GM21529 (cell line): Measurements from ENCODE around the gene STRIP2.
"Not testable (repeated sequence)": the region's sequence is repeated elsewhere in the genome, so short reads cannot be mapped to it uniquely, and the experiment has no call there.

Experiments
- ATAC-seq: cut with Tn5 transposase; IDR thresholded peaks from one replicate; pipeline ENCODE4 v1.9.1; 2021; ENCODE audit not compliant: unreplicated experiment

Gene STRIP2

DNA sequence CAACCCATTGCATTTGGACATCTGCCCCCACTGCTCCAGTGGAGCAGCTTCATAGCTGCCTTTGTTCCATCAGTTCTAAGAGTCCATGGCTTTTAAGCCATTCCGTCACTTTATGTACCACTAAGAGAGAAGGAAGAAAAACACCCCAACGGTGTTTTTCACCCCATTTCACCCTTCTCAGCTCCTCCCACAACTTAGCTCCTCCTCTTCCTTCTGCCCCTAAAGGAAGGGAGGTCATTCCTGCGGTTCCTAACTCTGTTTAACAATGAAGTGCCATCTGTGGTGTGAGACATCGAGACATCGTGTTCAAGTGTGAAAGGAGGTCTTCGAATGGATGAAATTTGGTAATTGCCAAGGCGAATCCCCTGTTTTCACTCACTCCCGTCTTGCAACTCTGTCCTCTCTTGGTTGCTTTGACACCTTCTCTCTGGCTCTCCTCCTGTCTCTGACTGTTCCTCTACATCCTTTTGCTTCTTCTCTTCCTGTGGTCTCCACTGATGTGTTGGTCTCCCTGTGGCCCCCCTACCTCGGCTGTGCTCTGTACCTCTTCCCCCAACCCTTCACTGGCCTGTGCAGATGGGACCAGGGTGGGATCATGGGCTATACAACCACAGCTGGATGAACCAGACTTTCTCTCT, 91.1 kb downstream of the STRIP2 start:
- no peak for ATAC-seq

DNA sequence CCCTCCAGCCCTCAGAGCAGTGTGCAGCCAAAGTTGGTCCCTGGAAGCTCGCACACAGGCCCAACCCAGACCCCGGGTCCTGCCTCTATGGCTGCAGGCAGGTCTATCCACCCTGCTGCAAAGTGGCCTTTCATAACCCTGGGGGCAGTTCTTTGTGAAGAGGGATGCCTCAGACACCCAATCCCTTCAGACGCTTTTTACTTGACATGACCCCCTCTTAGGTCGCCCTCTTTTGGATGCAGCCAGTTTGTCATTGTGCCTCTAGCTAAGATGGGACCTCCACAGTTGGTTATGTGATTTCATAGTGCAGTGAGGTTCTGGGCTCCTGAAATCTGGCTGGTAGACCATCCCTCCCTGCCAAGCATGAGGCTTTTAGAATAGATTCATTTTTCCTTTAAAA, 95.4 kb downstream of the STRIP2 start:
- ATAC-seq, result no peak

DNA sequence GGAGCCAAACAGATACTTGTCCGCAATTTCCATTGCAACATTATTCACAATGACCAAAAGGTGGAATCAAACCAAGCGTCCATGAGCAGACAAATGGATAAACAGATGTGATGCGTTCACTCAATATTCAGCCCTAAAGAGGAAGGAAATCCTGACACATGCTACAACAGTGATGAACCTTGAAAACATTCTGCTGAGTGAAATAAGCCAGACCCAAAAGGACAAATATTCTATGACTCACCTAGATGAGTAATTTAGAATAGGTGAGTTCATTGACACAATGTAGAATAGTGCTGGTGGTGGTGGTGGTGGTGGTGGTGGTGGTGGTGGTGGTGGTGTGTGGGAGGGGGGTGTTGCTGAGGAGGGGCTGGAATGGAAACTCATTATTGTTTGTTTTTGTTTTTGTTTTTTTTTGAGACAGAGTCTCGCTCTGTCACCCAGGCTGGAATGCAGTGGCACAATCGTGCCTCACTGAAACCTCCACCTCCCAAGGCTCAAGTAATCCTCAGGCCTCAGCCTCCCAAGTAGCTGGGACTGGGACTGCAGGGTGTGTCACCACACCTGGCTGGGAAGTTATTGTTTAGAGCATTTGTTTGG, 96.7 kb downstream of the STRIP2 start:
- no peak for ATAC-seq

DNA sequence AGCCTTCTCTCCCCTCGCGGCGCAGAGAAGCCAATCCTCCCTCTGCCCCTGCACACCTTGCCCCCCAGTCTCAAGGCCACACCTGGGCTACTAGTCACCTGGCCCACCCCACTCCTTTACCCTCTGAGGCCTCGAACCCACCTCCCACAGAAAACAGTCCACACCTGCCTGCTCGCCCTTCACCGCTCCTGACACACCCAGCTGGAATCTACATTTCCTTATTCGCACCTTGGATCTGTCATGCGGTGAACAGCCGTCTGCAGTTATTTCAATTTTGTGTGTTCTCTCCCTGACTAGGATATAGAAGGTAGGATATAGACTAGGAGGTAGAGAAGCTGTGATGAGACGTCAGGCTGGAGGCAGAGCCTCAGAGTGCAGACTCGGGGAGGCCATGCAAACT, 97.5 kb downstream of the STRIP2 start:
- no peak for ATAC-seq

DNA sequence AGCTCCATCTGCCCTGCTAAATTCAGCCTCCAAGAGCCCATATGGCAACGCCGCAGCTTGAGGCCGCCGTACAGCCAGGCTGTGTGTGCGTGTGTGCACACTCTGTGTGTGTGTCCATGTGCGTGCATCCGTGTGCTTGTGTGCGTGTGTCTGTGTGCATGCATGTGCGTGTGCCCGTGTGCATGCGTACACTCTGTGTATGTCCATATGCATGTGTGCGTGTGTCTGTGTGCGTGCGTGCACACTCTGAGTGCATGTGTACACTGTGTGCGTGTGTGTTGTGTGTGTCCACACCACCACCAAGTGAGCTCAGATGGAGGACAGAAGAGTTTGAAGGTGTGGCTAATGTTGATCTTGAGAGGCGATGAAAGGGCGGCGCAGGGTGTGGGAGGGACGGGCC, 98.1 kb downstream of the STRIP2 start:
- ATAC-seq, result no peak

DNA sequence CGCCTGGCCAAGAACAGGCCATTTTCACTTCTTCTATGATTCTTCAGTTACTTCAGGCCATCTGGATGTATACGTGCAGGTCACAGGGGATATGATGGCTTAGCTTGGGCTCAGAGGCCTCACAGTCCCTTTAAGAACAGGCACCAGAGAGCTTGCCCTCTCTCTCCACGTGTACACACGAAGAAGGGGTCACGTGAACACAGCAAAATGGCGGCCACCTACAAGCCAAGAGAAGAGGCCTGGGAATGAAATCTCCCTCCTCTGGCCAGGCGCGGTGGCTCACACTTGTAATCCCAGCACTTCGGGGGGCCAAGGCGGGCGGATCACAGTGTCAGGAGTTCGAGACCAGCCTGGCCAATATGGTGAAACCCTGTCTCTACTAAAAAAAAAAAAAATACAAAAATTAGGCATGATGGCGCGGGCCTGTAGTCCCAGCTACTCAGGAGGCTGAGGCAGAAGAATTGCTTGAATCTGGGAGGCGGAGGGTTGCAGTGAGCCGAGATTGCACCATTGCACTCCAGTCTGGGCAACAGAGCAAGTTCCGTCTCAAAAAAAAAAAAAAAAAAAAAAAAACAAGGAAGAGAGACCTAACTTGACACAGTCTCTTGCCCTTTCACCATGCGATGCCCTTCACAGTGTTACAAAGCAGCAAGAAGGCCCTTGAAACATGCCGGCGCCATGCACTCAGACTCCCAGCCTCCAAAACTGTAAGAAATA, 100.5 kb downstream of the STRIP2 start:
- ATAC-seq, result not testable (repeated sequence)

DNA sequence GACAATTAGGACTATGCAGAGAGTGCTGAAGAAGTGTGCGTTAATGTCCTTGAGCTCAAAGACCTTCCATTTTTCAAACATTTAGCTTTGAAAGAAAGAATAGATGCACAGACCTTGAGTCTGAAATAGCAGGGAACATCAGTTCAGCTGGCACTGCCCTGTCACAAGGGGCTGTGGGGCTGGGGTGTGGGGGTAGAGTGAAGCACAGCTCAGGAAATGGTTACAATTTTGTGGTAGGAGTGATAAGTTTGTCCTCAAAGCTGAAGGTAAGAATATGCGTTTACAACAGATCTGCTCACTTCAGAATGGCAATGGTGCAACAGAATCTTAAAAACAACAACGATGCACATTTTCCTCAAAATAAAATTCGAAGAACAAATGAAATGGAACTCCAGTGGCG, 101.7 kb downstream of the STRIP2 start:
- no peak for ATAC-seq

DNA sequence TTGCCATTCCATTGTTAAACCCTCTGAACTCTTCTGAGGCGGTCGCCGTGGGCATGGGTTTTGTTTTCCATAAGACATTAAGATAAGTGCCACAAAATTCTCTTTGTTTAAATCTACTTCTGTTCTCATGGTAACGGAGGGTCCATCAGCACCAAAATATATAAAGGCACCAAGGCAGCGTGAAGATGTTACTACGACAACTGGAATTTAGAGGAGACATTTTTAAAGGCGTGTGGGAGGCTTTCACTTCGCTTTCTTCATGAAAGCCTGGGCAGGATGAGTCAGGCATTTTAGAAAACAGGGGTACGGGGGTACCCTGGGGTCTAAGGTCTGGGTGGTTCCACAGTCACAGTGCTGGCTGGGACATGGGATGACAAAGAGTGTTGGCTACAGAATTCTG, 102.1 kb downstream of the STRIP2 start:
- ATAC-seq, result no peak
